VCaP (cell line): ENCODE measurements around the gene POLD4.

ENCODE experiments used
- H3K27ac ChIP-seq: fragments of 450-650 bp; 2 replicates; pipeline ENCODE4 v1.5.1; 2017
- TF ChIP-seq, protein P1 (sequence below): fragments of 450-650 bp; conservative IDR thresholded peaks from 2 replicates; pipeline ENCODE4 v1.5.1; 2017; ENCODE audit warnings: mild to moderate bottlenecking, moderate library complexity

Gene POLD4

GRCh38 chr11:67371189-67371910 lies 18.0 kb upstream of the POLD4 start:
- H3K27ac ChIP-seq = no peak overlapping the region; the same call in 1 of the 2 replicates
- TF ChIP-seq, protein P1, sequence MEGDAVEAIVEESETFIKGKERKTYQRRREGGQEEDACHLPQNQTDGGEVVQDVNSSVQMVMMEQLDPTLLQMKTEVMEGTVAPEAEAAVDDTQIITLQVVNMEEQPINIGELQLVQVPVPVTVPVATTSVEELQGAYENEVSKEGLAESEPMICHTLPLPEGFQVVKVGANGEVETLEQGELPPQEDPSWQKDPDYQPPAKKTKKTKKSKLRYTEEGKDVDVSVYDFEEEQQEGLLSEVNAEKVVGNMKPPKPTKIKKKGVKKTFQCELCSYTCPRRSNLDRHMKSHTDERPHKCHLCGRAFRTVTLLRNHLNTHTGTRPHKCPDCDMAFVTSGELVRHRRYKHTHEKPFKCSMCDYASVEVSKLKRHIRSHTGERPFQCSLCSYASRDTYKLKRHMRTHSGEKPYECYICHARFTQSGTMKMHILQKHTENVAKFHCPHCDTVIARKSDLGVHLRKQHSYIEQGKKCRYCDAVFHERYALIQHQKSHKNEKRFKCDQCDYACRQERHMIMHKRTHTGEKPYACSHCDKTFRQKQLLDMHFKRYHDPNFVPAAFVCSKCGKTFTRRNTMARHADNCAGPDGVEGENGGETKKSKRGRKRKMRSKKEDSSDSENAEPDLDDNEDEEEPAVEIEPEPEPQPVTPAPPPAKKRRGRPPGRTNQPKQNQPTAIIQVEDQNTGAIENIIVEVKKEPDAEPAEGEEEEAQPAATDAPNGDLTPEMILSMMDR = peak; percentile 81

DNA sequence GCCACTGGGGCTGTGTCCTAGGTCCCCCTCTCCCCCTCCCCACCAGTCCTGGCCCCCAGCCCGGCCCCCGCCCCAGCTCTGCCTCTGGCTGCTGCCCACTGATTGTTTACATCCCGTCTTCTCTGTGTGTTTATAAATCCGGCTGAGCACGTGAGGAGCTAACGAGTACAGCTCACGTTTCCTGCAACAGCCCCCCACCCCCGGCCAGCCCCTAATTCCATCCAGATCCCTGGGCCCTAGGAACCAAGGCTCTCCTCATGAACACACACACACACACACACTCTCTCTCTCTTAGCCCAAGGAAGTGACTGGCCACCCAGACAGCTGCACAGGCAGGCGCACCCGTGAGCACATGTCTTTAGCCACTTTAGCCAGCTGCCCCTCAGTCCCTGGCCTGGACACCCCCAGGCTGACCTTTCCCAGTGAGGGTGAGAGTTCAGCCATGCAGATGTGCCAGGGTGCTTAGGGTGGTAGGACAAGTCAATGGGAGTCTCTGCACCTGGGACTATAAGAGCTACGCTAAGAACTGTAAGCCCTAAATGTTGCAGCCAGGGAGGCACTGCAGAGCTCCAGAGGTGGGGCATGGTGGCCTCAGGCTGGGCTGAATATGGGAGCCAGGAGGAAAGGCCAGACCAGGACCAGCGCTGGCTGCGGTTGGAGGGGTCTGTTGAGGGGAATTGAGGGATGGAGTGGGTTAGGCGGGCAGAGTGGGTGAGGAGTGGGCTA lies 17.2 kb upstream of the POLD4 start:
- peak overlapping the region; percentile 9; the same call in 1 of the 2 replicates for H3K27ac ChIP-seq
- TF ChIP-seq, protein P1 = no peak

DNA sequence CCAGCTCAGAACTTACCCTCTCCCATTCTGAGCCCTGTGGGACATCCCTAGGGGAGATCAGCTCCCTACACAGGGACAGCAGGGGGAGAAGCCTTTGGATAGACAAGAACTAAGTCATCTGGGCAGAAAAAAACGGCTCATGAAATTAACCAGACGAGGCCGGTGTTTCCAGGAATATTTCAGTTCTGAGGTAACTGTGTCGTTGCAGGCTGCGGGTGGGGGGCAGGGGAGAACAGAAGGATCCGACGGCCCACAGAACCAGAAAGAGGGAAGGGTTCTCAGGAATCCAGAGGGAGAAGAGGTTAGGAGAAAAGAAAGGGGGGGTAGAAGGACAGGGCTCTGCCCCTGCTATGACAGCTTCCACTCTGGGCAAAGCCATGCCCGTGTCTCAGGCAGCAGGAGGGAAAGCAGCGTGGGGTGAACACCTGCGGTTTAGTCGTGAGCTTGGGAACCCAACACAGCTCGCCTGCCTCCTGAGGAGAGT lies 16.5 kb upstream of the POLD4 start:
- H3K27ac ChIP-seq = no peak overlapping the region
- TF ChIP-seq, protein P1 = no peak

DNA sequence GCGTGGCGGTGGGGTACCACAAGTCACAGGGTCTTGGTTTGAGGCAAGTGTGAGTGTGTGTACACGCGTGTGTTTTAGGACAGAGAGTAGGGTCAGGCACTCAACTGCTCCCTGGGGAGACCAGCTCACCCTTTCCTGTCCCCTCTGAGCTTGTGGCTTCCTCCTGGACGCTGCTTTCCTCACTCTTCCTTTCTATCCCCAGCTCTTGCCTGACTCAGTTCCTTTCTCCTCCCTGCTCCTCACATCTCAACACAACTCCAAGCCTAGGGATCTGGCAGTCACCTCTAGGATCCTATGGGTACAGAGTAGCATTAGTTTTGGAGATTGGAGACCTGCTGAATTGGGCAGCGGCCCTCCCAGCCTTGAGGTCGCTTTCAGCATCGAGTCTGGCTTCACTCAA lies 15.9 kb upstream of the POLD4 start:
- TF ChIP-seq, protein P1 = no peak
- no peak overlapping the region for H3K27ac ChIP-seq

DNA sequence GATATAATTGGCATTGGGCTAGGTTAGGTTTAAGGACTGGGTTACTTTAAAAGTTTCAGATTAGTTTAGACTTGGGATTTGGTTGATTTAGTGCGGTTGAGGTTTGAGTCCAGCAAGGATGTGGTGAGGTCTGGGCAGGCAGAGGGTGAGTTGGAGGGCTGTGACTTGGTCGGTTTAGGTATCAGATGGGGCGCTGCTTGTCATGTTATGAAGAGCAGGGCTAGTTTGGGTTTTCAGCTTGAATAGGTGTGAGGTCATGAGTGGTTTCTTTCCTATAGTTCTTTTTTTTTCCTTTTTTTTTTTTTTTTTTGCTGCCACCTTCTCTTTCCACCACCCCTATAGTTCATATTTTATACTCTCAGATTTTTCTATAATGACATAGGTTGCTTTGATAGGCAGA lies 15.3 kb upstream of the POLD4 start:
- TF ChIP-seq, protein P1 = no peak
- H3K27ac ChIP-seq = no peak overlapping the region

DNA sequence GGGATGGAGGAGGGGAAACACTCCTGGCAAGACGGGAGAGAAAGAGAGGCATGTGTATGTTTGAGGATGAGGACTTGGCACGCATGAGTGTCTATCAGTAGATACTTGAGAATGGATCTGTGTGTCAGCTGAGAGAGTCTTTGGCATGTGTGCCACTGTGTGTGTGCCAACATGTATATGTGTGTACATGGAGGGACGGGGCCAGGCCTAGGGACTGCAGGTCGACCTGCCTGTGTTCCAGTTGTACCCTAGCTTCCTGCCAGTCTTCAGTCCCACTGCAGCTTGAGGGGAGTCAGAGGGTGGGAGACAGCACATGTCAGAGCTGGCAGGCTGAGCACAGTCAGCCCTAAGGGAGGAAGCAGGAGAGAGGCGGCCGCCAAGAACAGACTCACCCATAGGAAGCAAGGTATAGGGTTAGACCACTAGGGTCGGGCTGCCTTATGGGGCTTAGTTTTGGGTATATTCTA lies 14.4 kb upstream of the POLD4 start:
- H3K27ac ChIP-seq = no peak overlapping the region
- TF ChIP-seq, protein P1 = no peak

DNA sequence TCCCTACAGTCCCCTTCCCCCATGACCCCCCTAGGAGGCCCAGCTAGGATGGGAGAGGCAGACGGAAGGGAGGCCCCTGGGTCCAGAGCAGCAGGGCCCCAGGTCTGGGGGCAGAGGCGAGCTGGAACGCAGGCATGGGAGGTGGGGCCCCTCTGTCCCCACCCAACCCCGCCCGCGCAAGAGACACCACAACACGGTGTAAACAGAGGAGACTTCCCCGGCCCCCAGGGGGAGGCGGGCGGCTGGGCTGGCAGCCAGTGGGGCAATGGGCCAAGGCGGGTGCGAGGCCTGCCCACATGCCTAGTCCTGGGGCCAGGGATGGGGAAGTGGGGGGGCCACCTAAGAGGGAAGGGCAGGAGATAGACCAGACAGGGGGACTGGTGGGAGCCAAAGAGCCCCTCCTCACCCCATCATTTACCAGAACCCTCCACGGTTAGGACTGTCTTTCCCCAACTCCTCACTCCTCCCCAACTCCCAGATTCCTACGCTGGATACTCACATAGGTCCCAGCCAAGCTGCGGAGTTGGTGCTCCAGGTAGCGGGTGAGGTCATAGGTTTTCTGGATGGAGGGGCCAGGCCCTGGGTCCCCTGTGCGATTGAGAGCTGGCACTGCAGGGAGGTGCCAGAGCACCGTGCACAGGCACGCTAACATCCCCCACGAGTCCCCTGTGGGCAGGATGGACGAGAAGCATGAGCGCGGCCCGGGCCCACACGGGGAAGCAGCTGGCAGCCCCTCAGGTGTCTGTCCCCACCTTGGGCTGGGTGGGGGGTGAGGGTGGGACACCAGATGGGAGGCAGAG lies 13.8 kb upstream of the POLD4 start:
- TF ChIP-seq, protein P1 = no peak
- no peak overlapping the region for H3K27ac ChIP-seq
